Measurements from ENCODE around the gene RNASEL.

The RNASEL gene

GRCh38 chr1:182599339-182599738 is 10.3 kb upstream of the RNASEL start:
- Mint-ChIP-seq H3K27ac (peak overlapping the region; percentile 32), H3K36me3 (ENCODE audit: low read depth) (no peaks in the 10 kb centered on the region), H3K4me1 (ENCODE audit: low read depth) (peaks cover 25% of the 10 kb centered on the region), H3K27me3 (no peaks in the 10 kb centered on the region), H3K9me3 (no peaks in the 10 kb centered on the region), H3K4me3 (no peak overlapping the region)
- no peak for DNase-seq

DNA sequence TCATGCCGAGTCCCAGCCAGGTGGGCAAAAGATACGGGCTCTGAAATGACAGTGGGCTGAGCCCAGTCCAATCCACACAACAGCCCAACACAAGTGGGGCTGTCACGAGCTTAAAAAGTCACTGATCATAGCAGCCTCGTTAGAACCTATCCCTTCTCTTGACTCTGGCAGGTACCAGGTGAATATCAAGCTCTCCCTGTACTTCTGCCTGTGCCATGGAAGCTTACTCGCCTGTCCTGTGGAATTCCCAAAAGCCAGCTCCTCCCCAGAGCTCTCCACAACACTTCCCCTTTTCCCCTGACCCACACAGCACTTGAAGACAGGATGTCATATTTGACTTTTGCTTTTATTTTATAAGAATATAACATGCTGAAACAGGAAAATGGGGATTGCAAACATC is 9.2 kb upstream of the RNASEL start:
- Mint-ChIP-seq H3K4me1 (ENCODE audit: low read depth) (peaks cover 18% of the 10 kb centered on the region), H3K9me3 (no peaks in the 10 kb centered on the region)

DNA sequence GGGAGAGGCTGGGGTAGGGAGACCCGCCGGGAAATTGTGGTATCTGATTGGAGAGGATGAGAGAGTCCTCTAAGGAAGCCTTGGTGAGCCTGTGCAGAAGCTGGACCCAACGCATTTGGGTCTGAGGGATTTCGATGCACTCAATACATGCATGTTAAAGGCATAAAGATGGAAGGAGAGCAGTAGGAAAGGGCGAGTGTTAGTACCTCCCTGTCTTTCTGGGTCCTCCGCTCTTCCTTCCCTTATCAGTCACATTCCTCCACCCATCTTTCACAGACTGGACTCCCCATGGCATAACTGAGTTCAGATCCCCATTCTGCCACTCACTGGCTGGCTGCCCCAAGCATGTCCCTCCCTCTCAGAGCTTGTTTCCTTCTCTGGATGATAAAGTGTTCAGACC is 7.9 kb upstream of the RNASEL start:
- Mint-ChIP-seq H3K27me3 (no peaks in the 10 kb centered on the region), H3K36me3 (ENCODE audit: low read depth) (no peaks in the 10 kb centered on the region), H3K4me3 (no peak overlapping the region), H3K9me3 (no peaks in the 10 kb centered on the region), H3K4me1 (ENCODE audit: low read depth) (peaks cover 15% of the 10 kb centered on the region), H3K27ac (no peak overlapping the region)
- DNase-seq = no peak

More for the DNA sequence above, 9.2 kb upstream of the RNASEL start:
- no peaks in the 10 kb centered on the region for H3K27me3 Mint-ChIP-seq
- peak overlapping the region; percentile 23 for H3K27ac Mint-ChIP-seq
- no peaks in the 10 kb centered on the region for H3K36me3 Mint-ChIP-seq (ENCODE audit: low read depth)
- DNase-seq = no peak
- H3K4me3 Mint-ChIP-seq = no peak overlapping the region

DNA sequence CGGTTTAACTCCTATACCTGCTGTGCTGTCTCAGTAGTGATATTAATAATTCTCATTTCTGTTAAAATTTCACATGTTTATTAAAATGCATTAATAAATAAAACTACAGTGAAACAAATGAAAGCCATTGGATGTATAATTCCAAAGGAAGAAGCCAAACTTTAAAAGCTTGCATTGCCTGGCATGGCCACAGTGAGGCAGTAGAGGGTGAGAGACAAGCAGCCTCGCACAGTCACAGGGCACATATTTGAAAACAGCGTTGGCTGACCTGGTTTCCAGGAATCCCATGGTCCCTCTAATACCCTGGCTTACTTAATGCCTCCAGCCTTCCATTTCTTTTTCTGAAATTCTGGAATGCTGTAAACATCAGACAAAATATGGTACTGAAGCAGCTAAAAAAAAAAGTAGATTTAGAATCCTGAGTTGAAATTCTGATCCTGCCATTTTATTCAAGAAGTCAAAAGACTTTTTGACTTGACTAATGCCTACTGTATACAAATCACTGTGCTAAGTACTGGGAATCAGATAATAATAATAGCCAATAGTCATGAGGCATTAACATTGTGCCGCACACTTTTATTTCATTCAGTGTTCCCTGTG is 6.7 kb upstream of the RNASEL start:
- Mint-ChIP-seq H3K27ac (no peak overlapping the region), H3K36me3 (ENCODE audit: low read depth) (no peaks in the 10 kb centered on the region), H3K4me1 (ENCODE audit: low read depth) (peaks cover 15% of the 10 kb centered on the region), H3K27me3 (no peaks in the 10 kb centered on the region), H3K4me3 (no peak overlapping the region), H3K9me3 (no peaks in the 10 kb centered on the region)
- peak; percentile 77 for DNase-seq

GRCh38 chr1:182589931-182590330 is 875 bp upstream of the RNASEL start:
- peak overlapping the region; percentile 96 for H3K4me3 Mint-ChIP-seq
- peaks cover 41% of the 10 kb centered on the region for H3K4me1 Mint-ChIP-seq (ENCODE audit: low read depth)
- no peaks in the 10 kb centered on the region for H3K27me3 Mint-ChIP-seq
- DNase-seq = no peak
- H3K36me3 Mint-ChIP-seq (ENCODE audit: low read depth) = peaks cover 20% of the 10 kb centered on the region
- no peak overlapping the region for H3K27ac Mint-ChIP-seq
- H3K9me3 Mint-ChIP-seq = no peaks in the 10 kb centered on the region

- Mint-ChIP-seq H3K36me3 (ENCODE audit: low read depth) (peaks cover 20% of the 10 kb centered on the region), H3K27me3 (no peaks in the 10 kb centered on the region), H3K4me3 (peak overlapping the region; percentile 96), H3K4me1 (ENCODE audit: low read depth) (peaks cover 45% of the 10 kb centered on the region), H3K27ac (peak overlapping the region; percentile 99), H3K9me3 (no peaks in the 10 kb centered on the region)
- DNase-seq = no peak
Measured at GRCh38 chr1:182589520-182589919, 464 bp upstream of the RNASEL start.

GRCh38 chr1:182587666-182588499 is 1.2 kb downstream of the RNASEL start:
- H3K27ac Mint-ChIP-seq = peak overlapping the region; percentile 99
- no peaks in the 10 kb centered on the region for H3K9me3 Mint-ChIP-seq
- no peaks in the 10 kb centered on the region for H3K27me3 Mint-ChIP-seq
- DNase-seq = no peak
- H3K36me3 Mint-ChIP-seq (ENCODE audit: low read depth) = peaks cover 34% of the 10 kb centered on the region
- peaks cover 62% of the 10 kb centered on the region for H3K4me1 Mint-ChIP-seq (ENCODE audit: low read depth)
- peak overlapping the region; percentile 96 for H3K4me3 Mint-ChIP-seq

GRCh38 chr1:182587093-182587492 is 2.0 kb downstream of the RNASEL start:
- Mint-ChIP-seq H3K4me3 (peak overlapping the region; percentile 96), H3K27ac (no peak overlapping the region)
- no peak for DNase-seq

DNA sequence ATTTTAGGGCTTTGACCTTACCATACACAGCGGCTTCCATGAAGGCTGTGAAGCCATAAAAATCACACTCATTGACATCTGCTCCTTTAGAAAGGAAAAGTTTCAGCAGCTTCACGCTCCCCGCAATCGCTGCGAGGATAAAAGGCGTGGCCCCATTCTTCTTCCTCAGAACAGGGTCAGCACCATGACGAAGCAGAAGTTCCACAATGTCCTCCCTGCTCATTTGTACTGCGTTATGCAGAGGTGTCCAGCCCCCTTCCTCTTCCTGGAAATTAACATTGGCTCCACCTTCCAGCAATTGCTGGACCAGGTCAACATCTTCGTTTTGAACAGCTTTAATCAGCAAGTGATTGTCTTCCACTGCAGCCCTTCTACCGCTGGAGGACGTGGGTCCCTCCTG is 2.7 kb downstream of the RNASEL start:
- Mint-ChIP-seq H3K9me3 (no peaks in the 10 kb centered on the region), H3K4me3 (no peak overlapping the region), H3K4me1 (ENCODE audit: low read depth) (peaks cover 70% of the 10 kb centered on the region), H3K36me3 (ENCODE audit: low read depth) (peaks cover 46% of the 10 kb centered on the region), H3K27ac (no peak overlapping the region), H3K27me3 (no peaks in the 10 kb centered on the region)
- DNase-seq = no peak

More at GRCh38 chr1:182587093-182587492, 2.0 kb downstream of the RNASEL start:
- peaks cover 41% of the 10 kb centered on the region for H3K36me3 Mint-ChIP-seq (ENCODE audit: low read depth)
- no peaks in the 10 kb centered on the region for H3K9me3 Mint-ChIP-seq
- no peaks in the 10 kb centered on the region for H3K27me3 Mint-ChIP-seq
- peaks cover 69% of the 10 kb centered on the region for H3K4me1 Mint-ChIP-seq (ENCODE audit: low read depth)

GRCh38 chr1:182584746-182585145 is 4.3 kb downstream of the RNASEL start:
- no peak for DNase-seq
- H3K9me3 Mint-ChIP-seq = no peaks in the 10 kb centered on the region
- H3K4me3 Mint-ChIP-seq = no peak overlapping the region
- H3K36me3 Mint-ChIP-seq (ENCODE audit: low read depth) = peaks cover 60% of the 10 kb centered on the region
- peaks cover 80% of the 10 kb centered on the region for H3K4me1 Mint-ChIP-seq (ENCODE audit: low read depth)
- H3K27me3 Mint-ChIP-seq = no peaks in the 10 kb centered on the region
- H3K27ac Mint-ChIP-seq = no peak overlapping the region

GRCh38 chr1:182580736-182581135 is 8.3 kb downstream of the RNASEL start:
- H3K9me3 Mint-ChIP-seq = no peaks in the 10 kb centered on the region
- no peak for DNase-seq
- H3K4me3 Mint-ChIP-seq = no peak overlapping the region
- peak overlapping the region; percentile 22 for H3K27ac Mint-ChIP-seq
- H3K36me3 Mint-ChIP-seq (ENCODE audit: low read depth) = peaks cover 71% of the 10 kb centered on the region
- peaks cover 57% of the 10 kb centered on the region for H3K4me1 Mint-ChIP-seq (ENCODE audit: low read depth)
- H3K27me3 Mint-ChIP-seq = no peaks in the 10 kb centered on the region

DNA sequence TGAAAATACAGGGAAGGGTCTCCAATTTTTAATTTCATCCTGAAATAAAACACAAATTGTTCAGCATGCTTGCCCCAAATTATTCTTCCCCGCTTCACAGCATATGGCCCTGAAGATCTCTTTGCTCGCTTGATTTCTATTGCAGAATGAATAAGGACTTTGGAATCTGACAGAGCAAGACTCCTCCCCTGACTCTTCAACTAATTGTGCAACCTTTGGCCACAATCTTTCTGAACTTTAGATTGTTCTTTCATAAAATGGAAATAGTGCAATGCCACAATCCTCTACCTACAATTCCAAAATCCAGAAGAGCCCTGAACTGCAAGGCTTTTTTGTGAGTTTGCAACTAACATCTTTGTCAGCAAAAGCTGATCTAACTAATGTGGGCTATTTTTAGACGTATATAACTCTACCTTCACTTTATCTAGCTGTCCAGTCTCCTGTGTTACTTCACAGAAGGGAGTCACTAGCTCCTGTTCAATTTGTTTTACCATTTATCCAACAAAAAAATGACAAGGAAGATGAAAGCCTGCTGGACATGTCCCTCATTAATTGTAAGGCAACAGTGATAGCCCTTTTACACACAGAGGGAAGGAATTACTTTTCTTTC is 13.4 kb downstream of the RNASEL start:
- H3K9me3 Mint-ChIP-seq = no peaks in the 10 kb centered on the region
- H3K4me1 Mint-ChIP-seq (ENCODE audit: low read depth) = peaks cover 15% of the 10 kb centered on the region
- no peaks in the 10 kb centered on the region for H3K27me3 Mint-ChIP-seq
- H3K36me3 Mint-ChIP-seq (ENCODE audit: low read depth) = peaks cover 66% of the 10 kb centered on the region
- DNase-seq = no peak
- no peak overlapping the region for H3K4me3 Mint-ChIP-seq
- no peak overlapping the region for H3K27ac Mint-ChIP-seq

GRCh38 chr1:182574156-182574555 is 14.9 kb downstream of the RNASEL start:
- H3K9me3 Mint-ChIP-seq = no peaks in the 10 kb centered on the region
- H3K4me1 Mint-ChIP-seq (ENCODE audit: low read depth) = peaks cover 4% of the 10 kb centered on the region
- no peaks in the 10 kb centered on the region for H3K27me3 Mint-ChIP-seq
- peaks cover 53% of the 10 kb centered on the region for H3K36me3 Mint-ChIP-seq (ENCODE audit: low read depth)
- DNase-seq = no peak
- no peak overlapping the region for H3K4me3 Mint-ChIP-seq
- no peak overlapping the region for H3K27ac Mint-ChIP-seq

DNA sequence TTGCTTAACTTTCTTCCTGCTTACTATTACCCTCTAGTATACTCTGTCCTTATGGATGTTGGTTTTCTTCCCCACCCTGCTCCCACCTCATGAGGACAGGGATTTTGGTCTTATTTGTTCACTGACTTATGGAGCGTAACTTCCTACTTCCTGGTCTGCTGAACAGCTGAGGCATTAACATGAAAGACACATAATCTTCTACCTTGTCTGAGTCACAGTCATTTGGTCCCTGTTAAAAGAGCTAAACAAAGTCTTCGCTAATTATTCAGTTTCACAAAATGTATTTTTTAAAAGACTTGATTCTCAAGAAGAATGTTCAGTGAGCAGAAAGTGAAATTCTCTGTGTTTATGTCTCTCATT is 18.5 kb downstream of the RNASEL start:
- H3K4me1 Mint-ChIP-seq (ENCODE audit: low read depth) = peaks cover 1% of the 10 kb centered on the region
- DNase-seq = no peak
- H3K27ac Mint-ChIP-seq = no peak overlapping the region
- peaks cover 29% of the 10 kb centered on the region for H3K36me3 Mint-ChIP-seq (ENCODE audit: low read depth)
- H3K9me3 Mint-ChIP-seq = no peaks in the 10 kb centered on the region
- H3K27me3 Mint-ChIP-seq = no peaks in the 10 kb centered on the region
- no peak overlapping the region for H3K4me3 Mint-ChIP-seq
